Stimulated activated naive CD8-positive, alpha-beta T cell treated with anti-CD3 and anti-CD28 coated beads, Interleukin-15, Interleukin-2, amounts not matched to agents 100 ng/mL and 50 ng/mL, for 24 hours (primary cell): ENCODE measurements around the gene MYADML2.

ENCODE experiments used
- H3K27ac Mint-ChIP-seq: one replicate; pipeline ENCODE4 v1.8.0; 2021; ENCODE audit warnings: mild to moderate bottlenecking, mixed read lengths
- H3K27me3 Mint-ChIP-seq: one replicate; pipeline ENCODE4 v1.8.0; 2021; ENCODE audit warnings: mixed read lengths
- H3K36me3 Mint-ChIP-seq: one replicate; pipeline ENCODE4 v1.8.0; 2021; ENCODE audit warnings: low read depth, mixed read lengths
- H3K4me1 Mint-ChIP-seq: one replicate; pipeline ENCODE4 v1.8.0; 2021; ENCODE audit warnings: low read depth, mixed read lengths
- H3K4me3 Mint-ChIP-seq: one replicate; pipeline ENCODE4 v1.8.0; 2021; ENCODE audit warnings: mild to moderate bottlenecking, mixed read lengths
- H3K9me3 Mint-ChIP-seq: one replicate; pipeline ENCODE4 v1.8.0; 2021; ENCODE audit warnings: mixed read lengths

Gene MYADML2

DNA sequence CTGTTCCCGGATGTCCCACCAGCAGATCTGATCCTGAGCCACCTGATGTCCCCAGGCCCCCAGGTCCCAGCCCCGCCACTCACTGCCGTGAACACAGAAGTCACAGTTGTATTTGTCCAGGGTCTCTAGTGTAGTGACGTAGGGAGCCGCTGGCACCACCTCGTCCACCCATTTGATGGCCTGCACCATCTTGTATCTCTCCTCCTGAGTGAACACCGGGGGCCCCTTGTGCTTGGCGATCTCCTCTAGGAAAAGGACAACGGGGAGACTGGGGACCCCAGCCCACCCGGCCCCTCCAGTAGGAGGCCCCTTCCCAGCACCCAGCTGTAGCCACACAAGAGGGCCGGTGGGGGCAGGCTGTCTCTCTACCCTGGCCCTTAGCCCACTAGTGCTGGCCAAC, 38.2 kb downstream of the MYADML2 start:
- H3K36me3 Mint-ChIP-seq = peaks cover 16% of the 10 kb centered on the region
- no peak overlapping the region for H3K4me3 Mint-ChIP-seq
- H3K27ac Mint-ChIP-seq = no peak overlapping the region
- H3K9me3 Mint-ChIP-seq = no peaks in the 10 kb centered on the region
- no peaks in the 10 kb centered on the region for H3K27me3 Mint-ChIP-seq
- H3K4me1 Mint-ChIP-seq = peaks cover 8% of the 10 kb centered on the region

- Mint-ChIP-seq H3K27ac (no peak overlapping the region), H3K4me3 (no peak overlapping the region), H3K36me3 (peaks cover 5% of the 10 kb centered on the region), H3K27me3 (no peaks in the 10 kb centered on the region), H3K9me3 (no peaks in the 10 kb centered on the region), H3K4me1 (peaks cover 3% of the 10 kb centered on the region)
Measured at GRCh38 chr17:81907219-81908145, 39.6 kb downstream of the MYADML2 start.

DNA sequence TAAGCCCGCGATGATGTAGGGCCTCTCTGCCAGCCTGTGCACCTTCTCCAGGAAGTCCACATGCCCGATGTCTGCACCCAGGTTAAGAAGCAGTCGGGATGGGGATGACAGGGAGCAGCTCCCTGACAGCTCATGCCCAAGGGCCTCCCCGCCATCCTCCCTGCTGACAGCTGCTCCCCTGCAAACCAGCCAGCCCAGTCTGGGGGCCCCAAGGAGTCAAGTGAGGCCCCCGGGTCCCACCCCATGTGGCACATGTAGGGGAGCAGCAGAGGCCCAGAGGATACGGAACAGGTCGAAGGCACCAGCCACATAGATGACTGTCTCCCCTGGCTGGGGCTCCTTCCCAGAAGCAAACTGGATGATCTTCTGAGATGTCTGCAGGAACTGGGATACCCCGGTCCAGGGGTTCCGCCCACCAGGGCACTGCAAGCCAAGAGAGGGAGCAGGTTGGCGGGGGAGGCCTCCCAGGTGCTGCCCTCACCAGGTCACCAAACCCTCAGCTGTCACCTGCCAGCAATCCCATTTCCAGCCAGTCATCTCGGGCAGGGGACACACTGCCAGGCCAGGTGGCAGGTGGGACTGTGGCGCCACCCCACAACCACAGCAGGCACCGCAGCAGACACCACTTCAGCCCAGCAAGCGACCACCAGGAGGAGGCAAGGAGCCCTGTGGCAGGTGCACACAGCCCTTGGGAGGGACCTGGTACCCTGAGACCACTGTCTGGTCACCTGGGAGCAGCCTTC, 40.4 kb downstream of the MYADML2 start:
- H3K27ac Mint-ChIP-seq = no peak overlapping the region
- no peaks in the 10 kb centered on the region for H3K27me3 Mint-ChIP-seq
- H3K9me3 Mint-ChIP-seq = no peaks in the 10 kb centered on the region
- H3K4me1 Mint-ChIP-seq = peaks cover under 1% of the 10 kb centered on the region
- no peaks in the 10 kb centered on the region for H3K36me3 Mint-ChIP-seq
- H3K4me3 Mint-ChIP-seq = no peak overlapping the region

- Mint-ChIP-seq H3K36me3 (no peaks in the 10 kb centered on the region), H3K27ac (no peak overlapping the region), H3K4me3 (no peak overlapping the region)
Measured at GRCh38 chr17:81905993-81906392, 41.0 kb downstream of the MYADML2 start.

GRCh38 chr17:81905424-81905875, 41.6 kb downstream of the MYADML2 start:
- H3K4me3 Mint-ChIP-seq = no peak overlapping the region
- H3K4me1 Mint-ChIP-seq = peaks cover 9% of the 10 kb centered on the region
- peaks cover 9% of the 10 kb centered on the region for H3K27me3 Mint-ChIP-seq
- H3K9me3 Mint-ChIP-seq = no peaks in the 10 kb centered on the region
- H3K27ac Mint-ChIP-seq = no peak overlapping the region
- H3K36me3 Mint-ChIP-seq = peaks cover under 1% of the 10 kb centered on the region

More at GRCh38 chr17:81905993-81906392, 41.0 kb downstream of the MYADML2 start:
- Mint-ChIP-seq H3K27me3 (peaks cover 5% of the 10 kb centered on the region), H3K9me3 (no peaks in the 10 kb centered on the region), H3K4me1 (peaks cover 5% of the 10 kb centered on the region)

DNA sequence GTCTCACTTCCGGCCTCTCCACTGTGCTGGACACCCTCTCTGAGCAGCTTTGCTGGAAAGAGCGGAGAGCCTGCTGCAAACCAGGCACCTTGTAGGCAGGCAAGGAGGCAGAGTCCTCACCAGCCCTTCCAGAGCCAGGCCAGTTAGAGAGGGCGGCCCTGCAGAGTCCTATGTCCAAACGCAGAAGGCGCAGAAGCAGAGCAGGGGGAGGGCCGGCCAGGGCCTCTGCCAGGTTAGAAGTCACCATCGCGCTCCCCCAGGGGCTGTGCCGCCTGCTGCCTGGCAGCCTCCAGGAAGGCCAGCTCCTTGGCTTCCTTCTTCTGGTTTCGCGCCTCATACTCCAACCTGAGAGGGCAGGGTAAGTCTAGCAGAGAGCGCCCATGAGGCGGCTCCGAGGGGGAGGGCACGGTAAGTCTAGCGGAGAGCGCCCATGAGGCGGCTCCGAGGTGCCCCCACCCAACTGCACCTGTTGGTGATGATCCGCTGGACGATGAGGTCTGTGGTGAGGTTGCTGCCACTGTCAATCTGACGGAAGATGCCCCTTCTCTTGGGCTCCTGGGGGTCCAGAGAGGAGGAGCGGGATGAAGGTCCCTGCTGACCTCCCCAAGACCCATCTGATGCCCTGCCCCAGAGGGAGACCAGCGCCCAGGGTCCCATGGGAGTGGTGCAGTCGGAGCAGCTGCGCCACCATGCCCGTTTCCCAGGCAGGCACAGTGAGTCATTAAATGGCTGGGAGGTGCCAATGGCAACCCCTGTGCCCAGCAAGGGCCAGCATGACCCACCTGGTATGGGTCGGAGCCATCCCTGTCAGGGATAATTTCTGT, 42.2 kb downstream of the MYADML2 start:
- H3K27ac Mint-ChIP-seq = no peak overlapping the region
- no peaks in the 10 kb centered on the region for H3K9me3 Mint-ChIP-seq
- peaks cover 9% of the 10 kb centered on the region for H3K27me3 Mint-ChIP-seq
- peaks cover 9% of the 10 kb centered on the region for H3K4me1 Mint-ChIP-seq
- peaks cover 7% of the 10 kb centered on the region for H3K36me3 Mint-ChIP-seq
- H3K4me3 Mint-ChIP-seq = no peak overlapping the region

GRCh38 chr17:81903896-81904599, 43.0 kb downstream of the MYADML2 start:
- Mint-ChIP-seq H3K27ac (no peak overlapping the region), H3K27me3 (peaks cover 9% of the 10 kb centered on the region), H3K4me1 (peaks cover 9% of the 10 kb centered on the region), H3K36me3 (peaks cover 7% of the 10 kb centered on the region), H3K4me3 (no peak overlapping the region), H3K9me3 (no peaks in the 10 kb centered on the region)

GRCh38 chr17:81903415-81903831, 43.6 kb downstream of the MYADML2 start:
- Mint-ChIP-seq H3K4me1 (peaks cover 9% of the 10 kb centered on the region), H3K9me3 (no peaks in the 10 kb centered on the region), H3K4me3 (no peak overlapping the region), H3K27me3 (peaks cover 9% of the 10 kb centered on the region), H3K36me3 (peaks cover 8% of the 10 kb centered on the region), H3K27ac (no peak overlapping the region)

DNA sequence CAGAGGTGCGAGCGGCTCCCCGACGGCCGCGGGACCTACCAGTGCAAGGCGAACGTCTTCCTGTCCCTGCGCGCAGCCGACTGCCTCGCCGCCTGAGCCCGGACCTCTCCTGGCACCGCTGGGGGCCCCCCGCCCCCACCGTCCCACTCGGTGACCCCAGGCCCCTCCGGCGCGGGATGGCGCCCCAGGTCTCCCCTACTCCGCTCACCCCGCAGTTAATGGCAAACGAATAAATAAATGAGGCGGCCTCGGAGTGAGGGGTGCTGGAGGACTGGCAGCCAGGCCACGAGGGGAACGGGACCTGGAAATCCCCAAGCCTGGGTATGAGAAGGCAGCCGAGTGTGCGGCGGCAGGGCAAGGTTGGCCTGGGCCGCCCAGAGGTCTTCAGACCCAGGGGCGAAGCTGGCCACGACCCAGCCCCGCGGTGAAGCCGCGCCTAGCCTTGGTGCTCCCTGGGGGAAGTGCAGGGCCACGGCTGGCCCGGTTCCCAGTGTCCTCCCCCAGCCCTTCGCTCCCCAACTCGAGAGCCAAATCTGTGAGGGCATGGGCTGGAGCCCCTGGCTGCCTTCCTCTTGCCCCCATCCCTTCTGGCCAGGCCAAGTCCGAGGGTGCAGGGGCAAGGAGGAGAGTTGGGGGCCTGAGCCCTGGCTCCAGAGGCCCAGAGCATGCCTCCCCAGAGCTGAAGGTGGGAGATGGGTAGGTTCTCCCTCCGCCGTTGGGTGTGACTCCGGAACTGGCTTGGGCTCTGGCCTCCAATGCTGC, 44.2 kb downstream of the MYADML2 start:
- H3K36me3 Mint-ChIP-seq = peaks cover 14% of the 10 kb centered on the region
- no peak overlapping the region for H3K27ac Mint-ChIP-seq
- peaks cover 9% of the 10 kb centered on the region for H3K27me3 Mint-ChIP-seq
- peaks cover 9% of the 10 kb centered on the region for H3K4me1 Mint-ChIP-seq
- no peaks in the 10 kb centered on the region for H3K9me3 Mint-ChIP-seq
- no peak overlapping the region for H3K4me3 Mint-ChIP-seq

GRCh38 chr17:81902023-81902652, 44.9 kb downstream of the MYADML2 start, which contains the start of gene NPB:
TSS of gene NPB (plus strand) at chr17:81902238. CDS start at chr17:81902278, 40 bp downstream.
- no peak within 1 kb of the TSS for H3K4me3 Mint-ChIP-seq
- peaks cover 9% of the 10 kb centered on the region for H3K27me3 Mint-ChIP-seq
- peaks cover 16% of the 10 kb centered on the region for H3K36me3 Mint-ChIP-seq

GRCh38 chr17:81901167-81902022, 45.6 kb downstream of the MYADML2 start:
- Mint-ChIP-seq H3K36me3 (peaks cover 16% of the 10 kb centered on the region), H3K9me3 (no peaks in the 10 kb centered on the region), H3K4me1 (peaks cover 9% of the 10 kb centered on the region), H3K4me3 (no peak overlapping the region), H3K27me3 (peaks cover 9% of the 10 kb centered on the region), H3K27ac (no peak overlapping the region)

More at GRCh38 chr17:81902023-81902652, 44.9 kb downstream of the MYADML2 start, which contains the start of gene NPB:
- Mint-ChIP-seq H3K27ac (no peak within 1 kb of the TSS), H3K9me3 (no peaks in the 10 kb centered on the region), H3K4me1 (peaks cover 9% of the 10 kb centered on the region)

DNA sequence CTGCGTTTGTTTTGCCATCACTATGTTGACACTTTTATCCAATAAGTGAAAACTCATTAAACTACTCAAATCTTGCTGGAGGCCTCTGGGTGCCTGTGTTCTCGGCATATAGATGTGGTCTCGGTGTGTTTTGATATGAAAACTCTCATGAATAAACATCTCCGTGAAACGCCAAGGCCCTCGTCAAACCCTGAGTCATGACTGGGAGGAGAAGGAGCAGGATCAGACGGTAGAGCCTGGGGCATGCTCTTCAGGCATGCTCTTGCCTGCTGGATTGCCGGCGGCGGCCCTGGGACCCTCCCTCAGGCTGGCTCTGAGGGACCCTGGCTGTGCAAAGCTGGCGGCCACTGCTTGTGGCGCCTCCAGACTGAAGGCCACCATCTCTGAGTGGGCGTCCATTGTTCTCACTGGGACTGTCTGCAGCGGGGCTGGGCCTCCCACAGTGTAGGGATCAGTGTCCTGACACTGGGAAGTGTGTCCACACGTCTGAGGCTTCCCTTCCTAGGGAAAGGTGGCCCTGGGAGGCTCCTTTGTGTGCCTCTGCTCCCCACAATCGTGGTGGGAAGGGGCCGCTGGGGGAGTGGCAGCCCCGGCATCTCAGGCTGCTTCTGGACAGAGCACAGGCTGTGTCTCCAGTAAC, 46.7 kb downstream of the MYADML2 start:
- peaks cover 18% of the 10 kb centered on the region for H3K36me3 Mint-ChIP-seq

More for the DNA sequence above, 46.7 kb downstream of the MYADML2 start:
- peaks cover 9% of the 10 kb centered on the region for H3K4me1 Mint-ChIP-seq
- H3K27ac Mint-ChIP-seq = no peak overlapping the region
- peaks cover 9% of the 10 kb centered on the region for H3K27me3 Mint-ChIP-seq
- H3K4me3 Mint-ChIP-seq = no peak overlapping the region
- no peaks in the 10 kb centered on the region for H3K9me3 Mint-ChIP-seq
